Colon (tissue), 2 donors: ENCODE measurements around the gene MORN1.

Source experiments
- FAIRE-seq: peaks from 2 replicates; lab custom pipeline; 2012; peaks lifted over from hg19 to GRCh38; lab: Jason Lieb, UNC
- donor health status: control.
- donor health status: control.

Gene MORN1

GRCh38 chr1:2404142-2404889 lies 13.0 kb upstream of the MORN1 start:
- no peak for FAIRE-seq

GRCh38 chr1:2403273-2403672 lies 11.9 kb upstream of the MORN1 start:
- FAIRE-seq: no peak

DNA sequence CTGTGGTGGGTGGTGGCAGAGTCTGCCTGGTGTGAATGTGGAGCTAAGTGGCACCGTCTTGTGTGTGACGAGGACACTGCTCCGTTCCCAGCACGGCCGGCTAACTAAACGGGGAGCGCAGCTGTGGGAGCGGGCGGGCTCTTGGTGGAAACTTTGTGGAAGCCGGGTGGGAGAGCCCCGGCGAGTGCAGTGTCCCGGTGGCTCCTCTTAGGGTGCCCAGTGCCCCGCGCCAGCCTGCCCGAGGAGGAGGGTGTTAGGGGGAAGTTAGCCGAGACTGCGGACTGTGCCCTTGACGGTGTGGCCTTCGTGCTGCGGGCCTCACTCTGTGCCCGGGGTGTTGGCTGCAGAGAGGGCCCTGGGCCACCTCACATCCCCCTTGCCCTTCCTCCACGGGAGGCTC lies 11.1 kb upstream of the MORN1 start:
- FAIRE-seq: no peak

- no peak for FAIRE-seq
Observed at GRCh38 chr1:2400950-2401649, 9.7 kb upstream of the MORN1 start.

DNA sequence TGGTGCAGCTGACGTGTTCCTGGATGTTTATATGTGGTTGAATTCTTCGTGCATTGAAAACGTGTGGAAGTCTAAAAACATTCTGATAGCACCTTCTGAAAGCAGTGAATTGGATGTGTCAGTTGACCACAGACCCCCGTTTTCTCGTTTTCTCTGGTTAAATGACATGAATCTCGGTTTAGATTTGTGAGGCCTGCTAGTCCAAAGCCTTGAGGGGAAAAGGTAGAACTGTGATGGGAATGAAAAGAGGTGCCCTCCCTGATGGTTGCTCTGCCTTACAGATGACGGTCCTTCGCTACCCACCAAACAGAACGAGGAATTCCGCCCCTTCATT lies 9.2 kb upstream of the MORN1 start:
- FAIRE-seq: no peak

GRCh38 chr1:2399890-2400575 lies 8.7 kb upstream of the MORN1 start:
- FAIRE-seq: no peak

DNA sequence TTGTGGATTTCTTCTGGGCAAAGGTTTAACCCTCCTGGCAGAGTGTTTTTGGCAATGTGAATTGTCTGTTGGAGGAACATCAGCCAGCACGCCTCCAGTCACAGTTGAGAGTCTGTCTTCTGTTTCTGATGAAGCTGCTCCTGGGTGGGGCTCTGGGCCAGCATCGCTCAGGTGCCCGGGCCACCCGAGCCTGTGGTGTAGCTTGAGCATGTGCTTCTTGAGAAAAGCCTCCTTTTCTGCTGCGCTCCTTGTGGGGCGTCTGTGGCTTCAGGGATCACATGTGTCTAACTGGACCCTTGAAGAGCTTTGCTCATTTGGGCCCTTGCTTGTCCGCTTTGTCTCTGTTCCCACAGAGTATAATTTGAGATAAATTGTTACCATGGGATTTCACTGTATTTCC lies 7.5 kb upstream of the MORN1 start:
- FAIRE-seq: no peak

- FAIRE-seq: no peak
Observed at GRCh38 chr1:2397007-2397679, 5.8 kb upstream of the MORN1 start.

GRCh38 chr1:2396476-2396875 lies 5.1 kb upstream of the MORN1 start:
- FAIRE-seq: no peak

- FAIRE-seq: no peak
Observed at GRCh38 chr1:2396059-2396458, 4.7 kb upstream of the MORN1 start.

- no peak for FAIRE-seq
Observed at GRCh38 chr1:2395245-2395644, 3.9 kb upstream of the MORN1 start.

DNA sequence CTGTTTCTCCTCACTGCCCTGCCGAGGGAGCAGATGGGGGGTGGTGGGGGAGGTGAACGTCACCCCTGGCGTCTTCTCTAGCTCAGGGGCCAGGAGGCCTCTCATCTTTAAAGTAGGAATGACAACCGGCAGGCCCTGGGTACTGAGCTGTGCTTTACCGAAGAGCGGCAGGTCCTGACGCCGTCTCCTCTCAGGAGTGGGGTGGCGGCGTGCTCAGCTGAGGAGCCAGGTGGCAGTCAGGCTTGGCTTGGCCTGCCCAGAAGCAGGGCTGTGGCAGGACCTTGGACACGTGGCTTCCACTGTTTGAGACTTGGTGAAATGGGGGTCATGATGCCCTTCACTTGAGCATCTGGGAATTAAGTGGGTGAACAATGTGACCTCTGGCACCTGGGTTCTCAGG lies 3.4 kb upstream of the MORN1 start:
- FAIRE-seq: no peak

DNA sequence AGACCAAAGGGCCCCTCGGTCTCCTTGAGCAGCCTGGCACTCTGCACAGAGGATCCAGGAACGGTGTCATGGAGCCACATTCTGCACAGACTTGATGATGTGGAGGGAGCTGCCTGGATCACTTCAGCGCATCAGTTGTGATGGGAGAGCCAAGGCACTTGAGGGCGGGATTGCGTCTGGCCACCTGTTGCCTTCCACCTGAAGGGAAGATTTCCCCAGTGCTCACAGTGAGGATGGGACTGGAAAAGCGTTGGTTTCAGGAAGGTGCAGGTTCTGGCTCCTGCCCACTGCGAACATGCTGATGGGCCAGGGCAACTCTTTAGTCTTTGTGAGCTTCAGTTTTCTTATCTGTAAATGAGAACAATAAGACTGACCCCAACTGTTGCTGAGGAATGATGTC lies 2.9 kb upstream of the MORN1 start:
- no peak for FAIRE-seq

DNA sequence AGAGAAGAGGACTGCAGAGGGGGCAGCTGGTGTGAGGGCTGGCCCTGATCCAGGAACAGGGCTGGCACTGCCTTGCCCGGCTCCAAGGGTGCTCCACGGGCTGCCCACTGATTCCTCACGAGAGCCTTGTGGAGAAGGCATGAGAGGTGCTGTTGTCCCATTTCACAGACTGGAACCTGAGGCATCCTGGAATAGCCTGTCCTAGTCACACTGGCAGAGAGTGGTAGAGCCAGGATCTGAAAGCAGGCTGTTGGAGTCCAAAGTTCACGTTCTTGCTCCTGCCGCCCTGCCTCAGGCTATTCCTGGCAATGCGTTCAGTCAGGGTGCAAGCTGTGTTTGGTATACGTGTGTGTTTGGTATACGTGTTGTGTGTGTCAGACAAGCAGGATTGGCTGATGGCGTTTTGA lies 2.1 kb upstream of the MORN1 start:
- no peak for FAIRE-seq

- no peak for FAIRE-seq
Observed at GRCh38 chr1:2392686-2393085, 1.3 kb upstream of the MORN1 start.

GRCh38 chr1:2391931-2392509 lies 666 bp upstream of the MORN1 start:
- no peak for FAIRE-seq

DNA sequence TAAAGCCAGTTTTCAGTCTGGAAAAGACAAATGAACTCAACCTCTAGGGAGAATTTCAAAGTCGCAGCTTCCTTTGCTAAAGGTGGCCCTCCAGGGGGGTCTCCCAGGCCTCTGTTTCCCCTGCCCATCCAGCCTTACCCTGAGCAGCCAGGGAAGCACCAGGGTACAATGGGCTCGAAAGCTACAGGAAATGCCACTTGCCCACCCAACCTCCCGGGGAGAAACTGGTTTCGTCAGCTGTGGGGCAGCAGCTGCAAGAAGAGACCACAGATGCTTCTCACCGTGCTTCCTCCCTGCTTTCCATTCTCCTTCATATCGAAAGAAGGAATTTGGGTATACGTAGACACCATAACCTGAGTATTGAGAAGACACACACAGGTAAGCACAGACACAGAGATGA lies 1.7 kb downstream of the MORN1 start:
- FAIRE-seq: no peak

- FAIRE-seq: no peak
Observed at GRCh38 chr1:2388004-2388913, 3.1 kb downstream of the MORN1 start.

GRCh38 chr1:2386636-2387611 lies 4.4 kb downstream of the MORN1 start:
- no peak for FAIRE-seq

DNA sequence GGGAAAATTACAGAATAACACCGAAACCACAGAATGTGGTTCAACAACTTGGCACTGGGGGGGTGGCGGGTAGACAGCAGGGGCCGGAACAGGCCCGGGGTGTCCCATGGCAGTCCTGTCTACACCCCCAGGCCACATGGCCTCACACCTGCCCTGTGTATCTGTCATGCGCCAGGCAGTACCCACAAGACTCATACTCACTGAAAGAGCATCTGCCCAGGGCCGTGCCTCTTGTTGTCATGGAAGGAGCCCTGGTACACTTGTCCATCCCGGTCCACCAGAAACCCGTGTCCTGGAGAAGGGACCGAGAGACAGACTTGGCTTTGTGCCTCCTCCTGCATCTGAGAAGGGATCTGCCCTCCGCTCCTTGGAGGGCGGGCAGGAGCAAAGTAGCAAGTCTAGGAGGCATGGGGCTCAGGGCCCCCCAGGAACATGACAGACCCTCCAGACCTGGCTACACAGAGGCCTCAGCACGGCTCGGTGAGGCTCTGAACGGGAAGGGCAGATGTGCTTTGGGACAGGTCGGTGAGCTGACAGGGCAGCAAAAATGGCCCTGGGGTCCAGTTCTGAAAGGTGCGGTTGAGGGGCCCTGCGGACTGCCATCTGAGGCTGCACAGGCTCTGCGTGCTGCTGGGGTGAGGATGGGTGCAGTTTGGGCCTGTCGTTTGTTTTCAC lies 5.6 kb downstream of the MORN1 start:
- no peak for FAIRE-seq
